CD14-positive monocyte (primary cell): ENCODE measurements around the gene SCARB1. TPM values are rescaled to one million over a fixed set of nuclear protein-coding genes. Genes with fewer than 3 reads are reported as not detected.

Experiments
- DNase-seq, 3 donors: peaks; one replicate each; pipeline ENCODE4 v3.0.0-alpha.2; 2011 to 2022
- H2AFZ ChIP-seq: 2 replicates; pipeline ENCODE4 v1.6.0; 2012; ENCODE audit warnings: mild to moderate bottlenecking, low read depth, low read length, inconsistent platforms; ENCODE audit not compliant: insufficient read depth, poor library complexity, severe bottlenecking
- H3K27ac ChIP-seq, 2 donors: 1 replicate in 1 of 2; 2 replicates in 1 of 2; pipeline ENCODE4 v1.5.1; 2012 to 2013; ENCODE audit warnings: low read length in 2 of 2, control low read depth in 1 of 2, inconsistent platforms in 1 of 2, low read depth in 1 of 2, mild to moderate bottlenecking in 1 of 2
- H3K27me3 ChIP-seq, 2 donors: one replicate each; pipeline versions ENCODE4 v1.6.0 to v1.6.1; 2011 to 2013; ENCODE audit warnings: low read length in 2 of 2; ENCODE audit not compliant: control insufficient read depth in 2 of 2, insufficient read depth in 2 of 2
- H3K36me3 ChIP-seq, 2 donors: replicated peaks in 1 of 2; 1 replicate in 1 of 2; 2 replicates in 1 of 2; pipeline versions ENCODE4 v1.5.1 to v1.6.1; 2012 to 2013; ENCODE audit warnings: low read length in 2 of 2, control low read depth in 1 of 2, inconsistent platforms in 1 of 2, mild to moderate bottlenecking in 1 of 2; ENCODE audit not compliant: insufficient read depth in 2 of 2, control insufficient read depth in 1 of 2
- H3K4me1 ChIP-seq, 2 donors: 1 replicate in 1 of 2; 2 replicates in 1 of 2; pipeline versions ENCODE4 v1.5.1 to v1.6.1; 2012 to 2013; ENCODE audit warnings: low read length in 2 of 2, control low read depth in 1 of 2, inconsistent platforms in 1 of 2, mild to moderate bottlenecking in 1 of 2, moderate library complexity in 1 of 2; ENCODE audit not compliant: insufficient read depth in 2 of 2, control insufficient read depth in 1 of 2
- H3K4me2 ChIP-seq: replicated peaks from 2 replicates; pipeline ENCODE3; 2012; ENCODE audit warnings: low read length, moderate library complexity, mild to moderate bottlenecking; ENCODE audit not compliant: poor library complexity, severe bottlenecking; ENCODE audit errors: extremely low read depth
- H3K4me3 ChIP-seq, 3 experiments: fragments of 200-600 bp in 1 of 3; sonication (generic) in 1 of 3; replicated peaks in 1 of 3; 1 replicate in 2 of 3; 2 replicates in 1 of 3; pipeline ENCODE4 v1.5.1; 2011 to 2013; ENCODE audit warnings: low read length in 3 of 3, mild to moderate bottlenecking in 3 of 3, control low read depth in 2 of 3, low read depth in 2 of 3, inconsistent platforms in 1 of 3, moderate library complexity in 1 of 3
- H3K79me2 ChIP-seq: 2 replicates; pipeline ENCODE4 v1.6.0; 2012; ENCODE audit warnings: mild to moderate bottlenecking, control low read depth, inconsistent platforms, low read length, moderate library complexity; ENCODE audit not compliant: insufficient read depth
- H3K9ac ChIP-seq: 2 replicates; pipeline ENCODE4 v1.6.0; 2017; ENCODE audit warnings: low read length, mild to moderate bottlenecking; ENCODE audit not compliant: insufficient read depth, poor library complexity, severe bottlenecking
- H3K9me3 ChIP-seq, 2 donors: replicated peaks in 1 of 2; 1 replicate in 1 of 2; 2 replicates in 1 of 2; pipeline versions ENCODE4 v1.5.1 to v1.6.1; 2012 to 2013; ENCODE audit warnings: low read length in 2 of 2, control low read depth in 1 of 2; ENCODE audit not compliant: control insufficient read depth in 1 of 2, insufficient read depth in 1 of 2
- H4K20me1 ChIP-seq: 2 replicates; pipeline ENCODE4 v1.6.0; 2012; ENCODE audit warnings: mild to moderate bottlenecking, low read length, control low read depth, moderate library complexity; ENCODE audit not compliant: insufficient read depth
- H3K27ac Mint-ChIP-seq, 7 donors: one replicate each; pipeline ENCODE4 v1.8.0; 2020; ENCODE audit warnings: mild to moderate bottlenecking in 7 of 7, mixed read lengths in 7 of 7, moderate library complexity in 6 of 7, inconsistent platforms in 2 of 7
- H3K27me3 Mint-ChIP-seq, 3 donors: one replicate each; pipeline ENCODE4 v1.8.0; 2021 to 2022; ENCODE audit warnings: low read depth in 3 of 3, mild to moderate bottlenecking in 3 of 3, mixed read lengths in 3 of 3, moderate library complexity in 3 of 3, inconsistent platforms in 1 of 3
- H3K36me3 Mint-ChIP-seq, 2 donors: one replicate each; pipeline ENCODE4 v1.8.0; 2020; ENCODE audit warnings: mixed read lengths in 2 of 2, inconsistent platforms in 1 of 2, mild to moderate bottlenecking in 1 of 2
- H3K4me1 Mint-ChIP-seq: one replicate; pipeline ENCODE4 v1.8.0; 2020; ENCODE audit warnings: mild to moderate bottlenecking, mixed read lengths
- H3K4me3 Mint-ChIP-seq, 2 donors: one replicate each; pipeline ENCODE4 v1.8.0; 2020; ENCODE audit warnings: mild to moderate bottlenecking in 2 of 2, mixed read lengths in 2 of 2, moderate library complexity in 1 of 2
- H3K9me3 Mint-ChIP-seq, 7 donors: one replicate each; pipeline ENCODE4 v1.8.0; 2020 to 2022; ENCODE audit warnings: mixed read lengths in 7 of 7, mild to moderate bottlenecking in 6 of 7, moderate library complexity in 6 of 7, inconsistent platforms in 2 of 7
- CTCF ChIP-seq: fragments of 200-600 bp; IDR thresholded peaks from one replicate; pipeline ENCODE4 v1.8.0; 2022; ENCODE audit warnings: antibody characterized with exemption, mild to moderate bottlenecking
- WGBS: methylation state at CpG from one replicate; pipeline ENCODE4 v1.1.5; 2013; ENCODE audit warnings: missing lambda C conversion rate; ENCODE audit not compliant: insufficient coverage; 5-methylcytosine and 5-hydroxymethylcytosine counted together
- intact Hi-C, 2 donors: fragments of 100-400 bp; cut with micrococcal nuclease; formaldehyde crosslinking; loops; one replicate each; pipeline versions ENCODE4 v1.15.0 to v1.15.1; 2023
- polyA plus RNA-seq, 3 donors: library from polyadenylated mRNA; depleted of rRNA in 1 of 3; unstranded in 2 of 3; stranded (reverse) in 1 of 3; fragments of 300-500 nt in 2 of 3; fragments of >200 nt in 1 of 3; fragmentation: Illumina TruSeq in 2 of 3; gene quantifications; 1 replicate in 2 of 3; 2 replicates in 1 of 3; pipeline ENCODE4 v1.2.3, GENCODE V29; 2012 to 2021

SCARB1 gene
- polyA plus RNA-seq, 3 donors: 13.1 to 34.3 (median 15.2) TPM

- peaks cover 32 to 33% of the 10 kb centered on the region in 2 donors for H3K4me1 ChIP-seq
- no peak overlapping the region for H3K9ac ChIP-seq
- Mint-ChIP-seq H3K36me3 (peaks cover 22 to 25% of the 10 kb centered on the region in 2 donors), H3K4me3 (no peak overlapping the region), H3K9me3 (peaks cover 0 to 6% (median 0%) of the 10 kb centered on the region in 7 donors), H3K27me3 (peaks cover 0 to 4% (median 0%) of the 10 kb centered on the region in 3 donors), H3K4me1 (peaks cover 40% of the 10 kb centered on the region), H3K27ac (no peak overlapping the region)
- no peak for DNase-seq
- 65% methylated on average over 8 of the region's 8 CpGs for WGBS
- intact Hi-C loops: no loop called here
- H4K20me1 ChIP-seq: no peaks in the 10 kb centered on the region
- H2AFZ ChIP-seq: no peak overlapping the region
- H3K27me3 ChIP-seq: no peaks in the 10 kb centered on the region
- no peak for TF ChIP-seq CTCF
- peaks cover 0 to 6% of the 10 kb centered on the region in 2 donors for H3K36me3 ChIP-seq
- H3K4me2 ChIP-seq: no peak overlapping the region
- no peaks in the 10 kb centered on the region for H3K9me3 ChIP-seq
- peaks cover 7% of the 10 kb centered on the region for H3K79me2 ChIP-seq
- H3K27ac ChIP-seq: no peak overlapping the region
- no peak overlapping the region for H3K4me3 ChIP-seq
Measured at GRCh38 chr12:124849382-124849781, 14.3 kb downstream of the SCARB1 start.

DNA sequence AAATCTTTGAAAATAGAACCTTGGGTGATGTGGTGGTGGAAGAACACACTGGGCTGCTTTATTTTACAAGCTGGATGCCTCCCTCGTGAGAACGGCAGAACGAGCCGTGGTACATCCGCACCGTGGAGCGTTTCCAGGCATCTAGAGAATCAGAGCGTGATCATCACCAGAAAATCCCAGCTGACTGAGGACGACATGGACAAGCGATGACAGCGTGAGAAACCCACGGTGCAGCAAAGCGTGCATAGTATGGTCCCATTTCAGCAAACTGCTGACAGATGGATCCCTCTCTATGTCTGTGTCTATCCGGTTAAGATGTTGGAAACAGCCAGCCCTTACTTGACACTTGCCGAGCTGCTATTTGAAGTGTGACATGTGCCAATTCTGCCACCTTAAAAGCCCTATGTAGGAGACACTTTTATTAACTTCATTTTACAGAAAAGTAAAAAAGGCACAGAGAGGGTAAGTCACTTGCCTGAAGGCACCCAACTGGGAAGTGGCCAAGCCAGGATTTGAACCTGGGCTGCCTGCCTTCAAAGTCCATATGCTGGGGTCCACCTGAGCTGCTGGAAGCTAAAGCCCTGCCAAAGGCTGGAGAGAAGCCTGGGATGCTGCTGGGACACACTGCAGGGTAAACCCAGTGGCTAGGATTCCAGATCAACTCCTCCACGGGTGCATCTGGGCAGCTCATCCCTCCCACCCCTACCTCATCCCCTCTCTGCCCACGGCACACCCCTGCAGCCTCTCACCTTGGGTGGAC is 14.9 kb downstream of the SCARB1 start:
- Mint-ChIP-seq H3K4me3 (no peak overlapping the region), H3K36me3 (peaks cover 20 to 21% of the 10 kb centered on the region in 2 donors), H3K27ac (peak overlapping the region in 1 of 7 donors; percentile 46), H3K4me1 (peaks cover 34% of the 10 kb centered on the region), H3K9me3 (peaks cover 0 to 6% (median 0%) of the 10 kb centered on the region in 7 donors), H3K27me3 (peaks cover 0 to 4% (median 0%) of the 10 kb centered on the region in 3 donors)
- Histone ChIP-seq H3K4me1 (peaks cover 26 to 27% of the 10 kb centered on the region in 2 donors), H3K36me3 (peaks cover 0 to 6% of the 10 kb centered on the region in 2 donors), H3K79me2 (peaks cover 2% of the 10 kb centered on the region), H3K9ac (no peak overlapping the region), H4K20me1 (no peaks in the 10 kb centered on the region), H3K9me3 (no peaks in the 10 kb centered on the region), H3K4me3 (no peak overlapping the region), H2AFZ (no peak overlapping the region), H3K27ac (no peak overlapping the region), H3K27me3 (no peaks in the 10 kb centered on the region), H3K4me2 (no peak overlapping the region)
- no peak for TF ChIP-seq CTCF
- no peak for DNase-seq
- intact Hi-C loops: no loop called here
- WGBS: 95% methylated on average over 16 of the region's 17 CpGs
